H1 (cell line): ENCODE data around the gene IFNL3. TPM values are rescaled to one million over a fixed set of nuclear protein-coding genes. Genes with fewer than 3 reads are reported as not detected.

Source experiments
- BCL11A ChIP-seq, 2 experiments: IDR thresholded peaks; one replicate each; pipeline ENCODE4 v1.6.1; 2011; ENCODE audit warnings: low read depth in 2 of 2, low read length in 2 of 2, mild to moderate bottlenecking in 2 of 2
- CTCF ChIP-seq, 3 experiments: IDR thresholded peaks; 1 replicate in 2 of 3; 2 replicates in 1 of 3; pipeline versions ENCODE4 v1.5.1 to v1.6.1; 2011; ENCODE audit warnings: low read length in 3 of 3, mild to moderate bottlenecking in 3 of 3, inconsistent platforms in 2 of 3, low read depth in 1 of 3, moderate library complexity in 1 of 3; ENCODE audit not compliant: insufficient read depth in 1 of 3; ENCODE audit errors: control extremely low read depth in 1 of 3
- NRF1 ChIP-seq: IDR thresholded peaks from 2 replicates; pipeline ENCODE4 v1.6.1; 2011; ENCODE audit warnings: mild to moderate bottlenecking, low read depth, low read length, improper control_type of control experiment
- YY1 ChIP-seq: IDR thresholded peaks from 2 replicates; pipeline ENCODE4 v1.6.1; 2011; ENCODE audit warnings: low read depth, mild to moderate bottlenecking, low read length
- polyA plus RNA-seq, 7 experiments: library from polyadenylated mRNA; depleted of rRNA in 3 of 7; stranded (reverse) in 5 of 7; unstranded in 2 of 7; fragments of >200 nt in 5 of 7; fragments of 200-250 nt in 2 of 7; gene quantifications; 1 replicate in 5 of 7; 2 replicates in 1 of 7; 4 replicates in 1 of 7; pipeline versions ENCODE4 v1.2.1 to v1.2.3, GENCODE V29; 2011 to 2013; ENCODE audit warnings: missing spikeins in 2 of 7, mixed read lengths in 2 of 7
- total RNA-seq: library from RNA; stranded (reverse); fragmentation: NEBNext Ultra II Directional; extraction: Animal tissue kit (Norgen Biotek cat#: 25700); gene quantifications from 2 replicates; pipeline ENCODE4 v1.2.1, GENCODE V29; 2021

The IFNL3 gene
- total and polyA plus RNA-seq, 2 of the 8 experiments (the other 6 are each of a cell fraction or from before 2014, with no cell fraction given) = 0.11 TPM; not detected in 1

GRCh38 chr19:39209196-39209595 is 35.6 kb downstream of the IFNL3 start (continued):
- TF ChIP-seq BCL11A (IDR thresholded peaks at IDR 0.05; ENCODE audit: low read depth in 2 of 2, low read length in 2 of 2) = no peak
- TF ChIP-seq CTCF (IDR thresholded peaks at IDR 0.05; ENCODE audit: control extremely low read depth in 1 of 3, insufficient read depth in 1 of 3, low read depth in 1 of 3, low read length in 3 of 3) = no peak
- no peak for TF ChIP-seq NRF1
- TF ChIP-seq YY1 = no peak
